GM18498 (cell line): ENCODE results near the gene IFNLR1.

ENCODE experiments used
- ATAC-seq: cut with Tn5 transposase; IDR thresholded peaks from one replicate; pipeline ENCODE4 v1.9.1; 2021; ENCODE audit warnings: mild to moderate bottlenecking, moderate library complexity; ENCODE audit not compliant: unreplicated experiment

IFNLR1 gene

DNA sequence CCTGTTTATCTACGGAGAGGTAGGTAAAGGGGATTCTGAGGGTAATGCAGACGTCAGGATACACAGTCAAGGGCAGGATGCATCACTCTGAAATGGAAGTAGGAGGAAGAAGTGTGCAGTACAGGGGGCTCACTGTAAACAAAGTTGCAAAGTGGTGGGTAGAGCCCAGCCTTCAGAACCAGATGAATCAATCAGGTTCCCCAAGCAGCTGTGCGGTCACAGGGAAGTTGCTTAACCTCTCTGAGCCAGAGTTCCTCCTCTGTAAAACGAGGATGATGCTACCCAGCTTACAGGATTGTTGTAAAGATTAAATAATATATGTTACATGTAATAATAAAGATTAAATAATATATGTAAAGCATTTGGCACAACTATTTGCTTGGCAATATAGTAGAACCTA lies 61.6 kb downstream of the IFNLR1 start:
- no peak for ATAC-seq

DNA sequence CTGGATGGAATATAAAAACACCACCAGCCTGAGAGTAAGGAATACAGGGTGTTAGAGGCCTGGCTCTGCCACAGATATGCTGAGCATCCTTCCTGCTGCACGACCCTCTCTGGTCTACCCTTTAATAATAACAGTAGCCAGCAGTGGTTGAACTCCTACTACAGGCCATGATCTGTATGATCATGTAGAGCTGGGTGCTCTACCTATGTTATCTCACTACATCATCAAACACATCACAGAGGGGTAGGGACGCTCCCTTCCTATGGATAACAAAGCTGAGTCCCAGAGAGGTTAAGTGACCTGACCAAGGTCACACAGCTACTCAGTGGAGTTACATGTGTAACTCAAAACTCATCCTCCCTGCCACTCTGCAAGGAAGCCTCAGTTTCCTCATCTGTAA lies 62.1 kb downstream of the IFNLR1 start:
- no peak for ATAC-seq

DNA sequence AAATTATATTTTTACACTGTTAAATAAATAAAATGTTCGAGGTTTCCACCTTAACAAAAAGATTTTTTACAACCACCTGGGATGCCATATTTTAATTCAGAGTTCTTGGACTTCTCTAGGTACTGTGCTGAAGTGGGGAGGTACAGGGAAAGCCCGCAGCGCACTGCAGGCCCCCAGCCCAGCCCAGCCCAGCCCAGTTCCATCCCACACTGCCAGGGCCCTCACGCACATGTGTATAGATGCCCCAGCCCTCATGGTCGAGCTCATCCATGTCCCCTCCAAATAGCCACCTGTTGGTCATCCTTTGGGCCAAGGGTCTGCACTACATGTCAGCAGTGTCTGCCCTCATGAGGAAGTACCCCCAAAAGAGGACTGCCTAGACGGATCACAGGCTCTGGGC lies 63.5 kb downstream of the IFNLR1 start:
- ATAC-seq: no peak

DNA sequence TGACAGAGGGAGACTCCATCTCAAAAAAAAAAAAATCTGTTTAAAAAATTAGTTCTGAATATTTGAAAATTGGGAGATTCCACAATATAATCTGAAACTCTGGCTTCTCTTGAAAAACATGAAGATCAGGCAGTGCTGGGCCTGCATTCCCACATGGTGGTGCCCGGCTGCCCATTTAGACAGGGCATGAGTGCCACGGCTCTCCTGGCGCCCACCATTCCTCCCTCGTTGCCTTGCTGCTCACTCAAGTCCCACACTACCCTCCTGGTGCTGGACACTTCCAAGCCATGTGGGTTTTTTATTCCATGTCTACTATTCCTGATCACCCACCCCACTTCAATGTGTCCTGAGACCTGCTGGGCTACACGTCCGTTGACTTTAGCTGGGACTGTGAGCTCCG lies 64.3 kb downstream of the IFNLR1 start:
- no peak for ATAC-seq

DNA sequence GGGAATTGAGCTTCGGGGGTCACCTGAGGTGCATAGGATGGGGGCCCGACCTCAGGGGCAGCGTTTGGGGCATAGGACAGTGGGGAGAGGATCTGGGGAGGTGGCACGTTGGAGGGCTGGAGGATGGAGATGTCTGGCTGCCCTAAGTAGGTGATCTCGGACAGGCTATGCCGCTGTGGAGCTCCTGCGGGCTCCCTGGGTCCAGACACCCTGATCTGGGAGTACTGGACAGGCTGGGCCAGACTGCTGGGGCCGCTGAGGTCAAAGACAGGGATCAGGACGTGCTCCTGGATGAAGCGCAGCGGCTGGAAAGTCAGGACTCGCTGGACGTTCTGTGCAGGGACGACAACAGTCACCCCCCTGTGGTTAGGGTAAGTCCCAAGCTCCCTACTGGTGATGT lies 65.7 kb downstream of the IFNLR1 start:
- no peak for ATAC-seq

DNA sequence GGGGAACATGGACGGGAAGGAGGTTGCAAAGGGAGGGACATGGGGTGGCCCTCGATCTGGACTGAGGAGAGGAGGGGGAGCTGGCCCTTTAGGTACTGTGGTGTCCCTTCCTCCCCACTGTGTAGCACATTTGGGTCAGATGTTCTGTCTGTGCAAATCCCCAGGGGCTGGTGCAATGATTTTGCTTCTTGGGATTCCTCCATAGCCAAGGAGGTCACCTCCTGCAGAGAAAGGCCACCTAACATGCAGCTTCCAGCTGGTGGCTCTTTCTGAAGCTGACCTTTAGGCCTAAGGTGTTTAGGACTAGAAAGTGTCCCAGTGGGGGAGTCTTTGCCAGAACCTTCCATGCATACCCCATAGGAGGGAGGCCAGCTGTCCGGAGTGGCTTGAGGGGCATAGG lies 66.1 kb downstream of the IFNLR1 start:
- no peak for ATAC-seq

DNA sequence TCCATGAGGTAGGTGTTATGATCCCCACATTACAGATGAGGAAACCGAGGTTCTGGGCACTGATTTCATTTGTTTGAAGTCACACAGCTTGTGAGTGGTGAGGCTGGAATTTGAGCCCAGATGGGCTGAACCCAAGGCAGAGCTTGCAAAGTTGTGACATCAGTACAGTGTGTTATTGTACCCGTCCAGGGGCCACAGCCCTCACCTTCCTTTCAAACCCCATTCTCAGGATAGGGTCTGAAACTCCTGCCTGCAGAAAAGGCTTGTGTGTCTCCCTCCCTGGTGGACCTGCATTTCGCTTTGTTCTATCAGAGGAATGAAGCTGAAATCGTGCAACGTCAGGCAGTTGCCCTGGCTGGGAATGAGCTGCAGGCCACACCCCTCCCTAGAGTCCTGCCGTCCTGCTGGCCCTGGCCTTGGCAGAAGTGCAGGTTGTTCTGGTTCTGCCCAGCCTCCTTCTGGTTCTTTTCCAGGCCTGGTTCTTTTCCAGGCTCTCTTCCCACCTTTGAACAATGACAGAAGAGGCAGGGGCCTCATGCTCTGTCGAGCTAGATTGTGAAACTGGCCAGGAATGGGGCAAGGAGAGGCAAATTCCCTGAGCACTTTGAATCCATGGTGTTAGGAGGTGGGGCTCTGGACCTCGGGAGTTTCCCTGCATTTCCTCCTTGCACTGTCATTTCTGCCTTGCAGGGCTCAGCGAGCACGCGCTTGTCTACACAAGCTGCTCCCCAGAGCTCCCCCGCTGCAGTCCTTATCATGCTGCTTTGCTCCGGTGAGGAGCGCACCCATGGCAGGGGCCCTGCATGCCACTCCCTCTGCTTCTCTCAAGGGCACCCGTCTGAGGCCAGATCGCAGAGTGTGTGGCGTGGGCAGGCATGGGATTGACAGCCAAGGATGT lies 67.0 kb downstream of the IFNLR1 start:
- no peak for ATAC-seq

DNA sequence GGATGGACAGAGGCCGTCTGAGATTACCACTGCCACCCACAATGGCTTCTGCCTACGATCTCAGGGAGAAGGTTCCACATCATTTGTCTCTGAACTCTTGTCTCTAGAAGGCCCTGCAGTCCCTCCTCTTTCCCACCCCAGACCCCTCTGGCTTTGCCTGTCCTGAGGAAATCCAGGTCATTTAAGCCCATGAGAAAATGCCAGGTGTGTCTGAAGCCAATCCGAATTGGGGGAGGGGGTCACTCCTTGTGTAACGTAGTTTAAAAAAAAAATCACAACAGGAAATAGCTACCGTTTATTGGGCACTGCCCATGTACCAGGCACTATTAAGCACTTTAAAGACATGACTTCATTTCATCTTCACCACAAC lies 67.6 kb downstream of the IFNLR1 start:
- no peak for ATAC-seq

DNA sequence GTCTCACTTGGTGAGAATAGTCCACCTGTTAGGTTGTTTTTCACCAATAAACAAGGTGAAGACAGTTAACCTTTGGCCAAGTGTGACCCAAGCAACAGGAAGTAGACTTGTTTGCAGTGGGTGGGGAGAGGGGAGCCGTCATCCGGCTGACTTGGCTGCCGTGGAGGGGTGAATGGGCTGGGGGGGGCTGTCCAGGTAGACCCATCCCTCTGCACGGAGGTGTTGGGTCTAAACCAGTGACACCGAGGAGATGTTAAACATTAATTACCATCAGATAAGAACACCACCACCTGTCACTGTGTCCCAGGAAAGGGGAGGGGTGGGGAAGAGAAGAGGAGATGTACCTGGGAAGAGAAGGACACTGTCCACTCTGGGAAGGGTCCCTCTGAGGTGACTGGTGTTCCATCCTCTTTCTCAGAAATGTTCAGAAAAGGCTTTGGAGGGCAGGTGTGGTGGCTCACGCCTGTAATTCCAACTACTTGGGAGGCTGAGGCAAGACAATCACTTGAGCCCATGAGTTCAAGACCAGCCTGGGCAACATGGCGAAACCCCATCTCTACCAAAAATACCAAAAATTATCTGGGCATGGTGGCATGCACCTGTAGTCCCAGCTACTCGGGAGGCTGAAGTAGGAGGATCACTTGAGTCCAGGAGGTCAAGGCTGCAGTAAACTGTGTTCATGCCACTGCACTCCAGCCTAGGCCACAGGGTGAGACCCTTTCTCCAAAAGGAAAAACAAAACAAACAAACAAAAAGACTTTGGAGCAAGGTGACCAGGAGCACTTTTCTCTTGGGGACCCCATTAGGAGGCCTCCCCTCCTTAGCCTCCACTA lies 68.5 kb downstream of the IFNLR1 start:
- ATAC-seq: no peak

DNA sequence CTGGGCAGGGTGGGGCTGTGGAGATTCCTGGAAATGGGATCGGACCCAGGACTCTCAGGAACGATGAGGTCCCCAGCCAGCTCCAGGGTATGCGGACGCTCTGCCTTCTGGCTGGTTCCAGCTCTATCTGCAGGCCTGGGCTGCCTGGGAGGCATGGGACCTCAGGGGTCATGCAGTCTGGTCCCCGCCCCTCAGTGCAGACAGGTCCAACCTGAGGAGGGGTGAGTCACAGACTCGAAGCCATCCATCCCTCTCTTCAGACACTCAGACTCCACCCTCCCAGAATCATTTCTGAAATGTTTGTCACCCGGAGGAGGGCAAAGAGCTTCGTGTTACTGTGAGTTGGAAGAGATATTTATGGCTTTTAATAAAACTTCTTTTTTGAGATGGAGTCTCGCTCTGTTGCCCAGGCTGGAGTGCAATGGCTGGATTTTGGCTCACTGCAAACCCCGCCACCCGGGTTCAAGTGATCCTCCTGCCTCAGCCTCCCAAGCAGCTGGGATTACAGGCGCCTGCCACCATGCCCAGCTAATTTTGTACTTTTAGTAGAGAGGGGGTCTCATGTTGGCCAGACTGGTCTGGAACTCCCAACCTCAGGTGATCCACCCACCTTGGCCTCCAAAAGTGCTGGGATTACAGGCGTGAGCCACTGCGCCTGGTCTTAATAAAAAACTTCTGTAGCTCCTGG lies 69.2 kb downstream of the IFNLR1 start:
- ATAC-seq: no peak

DNA sequence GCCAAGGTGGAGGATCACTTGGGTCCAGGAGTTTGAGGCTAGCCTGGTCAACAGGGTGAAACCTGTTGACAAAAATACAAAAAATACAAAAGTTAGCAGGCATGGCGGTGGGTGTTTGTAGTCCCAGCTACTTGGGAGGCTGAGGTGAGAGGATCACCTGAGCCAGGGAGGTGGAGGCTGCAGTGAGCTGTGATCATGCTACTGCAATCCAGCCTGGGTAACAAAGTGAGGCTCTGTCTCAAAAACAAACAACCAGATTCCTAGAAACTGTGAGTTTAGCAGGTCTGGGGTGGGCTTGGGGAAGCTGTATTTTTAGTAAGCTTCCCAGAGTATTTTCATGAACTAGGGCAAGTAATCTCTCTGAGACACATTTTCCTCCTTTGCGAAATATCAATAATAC lies 70.0 kb downstream of the IFNLR1 start:
- no peak for ATAC-seq

DNA sequence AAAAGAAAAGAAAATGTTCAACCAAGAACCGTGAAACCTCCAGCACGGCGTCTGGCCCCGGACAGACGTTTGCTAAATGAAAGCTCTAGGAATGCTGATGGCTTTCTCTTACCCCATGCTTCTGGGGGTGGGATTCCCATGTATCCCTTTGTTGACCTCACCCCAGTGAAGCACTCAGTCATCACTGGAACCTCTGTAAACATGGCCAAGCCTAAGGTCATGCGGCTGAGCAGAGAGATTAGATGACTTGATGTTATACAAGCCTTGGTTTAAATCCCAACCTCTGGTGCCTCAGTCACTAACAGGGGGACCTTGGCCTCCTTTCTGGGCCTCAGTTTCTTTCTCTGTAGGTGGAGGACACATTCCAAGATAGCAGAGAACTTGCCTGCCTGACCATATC lies 72.3 kb downstream of the IFNLR1 start:
- ATAC-seq: no peak

DNA sequence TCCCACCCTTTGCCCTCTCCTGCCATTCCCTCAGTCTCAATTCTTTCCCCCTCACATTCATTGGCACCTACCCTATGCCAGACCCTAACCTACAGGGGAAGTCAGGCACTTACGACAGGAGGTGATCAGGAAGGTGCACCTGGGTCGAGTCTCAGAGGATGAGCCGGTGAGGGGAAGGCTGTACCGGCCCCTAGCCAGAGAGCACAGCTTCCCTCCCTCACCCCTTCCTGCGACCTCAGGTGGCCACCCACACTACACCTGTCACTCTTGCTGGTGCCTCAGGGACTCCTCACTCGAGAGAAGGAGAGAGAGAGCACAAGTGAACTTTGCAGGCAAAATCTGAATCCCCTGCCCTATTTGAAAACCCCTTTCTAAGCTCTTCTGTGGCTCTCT lies 73.5 kb downstream of the IFNLR1 start:
- no peak for ATAC-seq

DNA sequence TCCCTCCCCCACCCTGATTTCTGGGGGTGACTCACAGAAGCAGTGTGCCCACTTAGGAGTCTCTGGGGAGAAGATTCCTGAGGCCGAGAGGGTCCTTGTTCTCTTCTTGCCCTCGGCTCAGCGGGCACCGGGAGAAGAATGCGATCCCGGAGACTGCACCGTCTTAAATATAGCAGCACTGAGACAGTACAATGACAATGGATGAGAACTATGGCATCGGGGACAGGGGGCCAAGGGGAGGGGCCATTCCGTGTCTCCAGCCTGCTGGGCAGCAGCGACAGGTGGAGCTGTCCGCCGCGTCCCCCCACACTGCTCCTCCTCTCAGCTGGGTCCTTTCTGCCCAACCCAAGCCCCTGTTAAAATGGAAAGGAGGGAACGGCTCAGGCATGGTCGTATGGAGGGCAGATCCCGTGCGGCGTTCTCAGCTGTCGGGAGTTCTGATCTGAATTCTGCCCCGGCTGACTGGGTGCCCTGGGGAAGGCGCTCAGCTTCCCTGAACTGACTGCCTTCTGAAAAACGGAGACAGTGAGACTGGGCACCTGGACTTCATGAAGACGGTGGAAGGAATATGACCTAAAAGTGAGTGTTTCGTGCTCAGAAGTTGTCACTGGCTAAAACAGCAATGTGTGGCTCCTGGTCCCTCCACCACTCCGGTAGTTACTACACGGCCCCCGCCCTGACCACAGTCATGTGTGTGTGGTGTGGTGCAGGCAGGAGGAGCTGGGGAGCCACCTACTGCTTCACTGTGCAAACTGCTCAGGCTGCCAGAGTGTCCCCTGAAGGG lies 74.9 kb downstream of the IFNLR1 start, which contains the start of gene MYOM3:
Gene MYOM3, minus strand, starts transcription at position 140 of the 784 bp plus-strand sequence. CDS start 3,499 bp downstream, outside the sequence.
- ATAC-seq: no peak

DNA sequence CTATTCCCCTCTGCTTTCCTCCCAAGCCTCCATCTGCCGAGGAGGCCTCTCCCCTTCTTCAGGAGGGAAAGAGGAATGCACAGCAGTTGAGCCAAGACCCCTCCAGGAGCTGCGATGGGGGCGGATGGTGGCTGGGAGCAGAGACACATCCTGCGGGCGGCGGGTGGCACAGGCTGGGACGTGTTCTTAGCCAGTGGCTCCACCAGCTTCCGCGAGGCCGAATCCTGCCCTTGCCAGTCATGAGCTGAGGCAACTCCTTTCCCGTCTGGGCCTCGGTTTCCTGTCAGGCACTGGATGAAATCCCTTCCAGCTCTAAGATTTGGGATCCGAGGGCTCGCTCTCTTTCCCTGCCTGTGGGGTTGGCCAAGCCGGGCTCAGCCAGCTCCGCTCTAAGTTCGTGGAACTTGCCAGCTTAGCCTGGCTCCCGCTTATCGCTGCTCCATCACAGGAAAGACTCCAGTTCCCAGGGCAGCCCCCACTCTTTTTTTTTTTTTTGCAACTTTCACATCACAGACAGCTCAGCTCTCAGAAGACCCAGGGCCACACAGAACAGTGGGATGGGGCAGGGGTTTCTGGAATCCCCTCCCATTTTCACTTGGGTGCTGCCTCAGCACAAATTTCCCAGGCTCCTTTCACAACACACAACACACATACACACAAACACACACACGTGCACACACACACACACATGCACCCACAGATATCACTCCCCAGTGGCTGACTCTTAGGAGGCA lies 75.7 kb downstream of the IFNLR1 start:
- ATAC-seq: no peak

DNA sequence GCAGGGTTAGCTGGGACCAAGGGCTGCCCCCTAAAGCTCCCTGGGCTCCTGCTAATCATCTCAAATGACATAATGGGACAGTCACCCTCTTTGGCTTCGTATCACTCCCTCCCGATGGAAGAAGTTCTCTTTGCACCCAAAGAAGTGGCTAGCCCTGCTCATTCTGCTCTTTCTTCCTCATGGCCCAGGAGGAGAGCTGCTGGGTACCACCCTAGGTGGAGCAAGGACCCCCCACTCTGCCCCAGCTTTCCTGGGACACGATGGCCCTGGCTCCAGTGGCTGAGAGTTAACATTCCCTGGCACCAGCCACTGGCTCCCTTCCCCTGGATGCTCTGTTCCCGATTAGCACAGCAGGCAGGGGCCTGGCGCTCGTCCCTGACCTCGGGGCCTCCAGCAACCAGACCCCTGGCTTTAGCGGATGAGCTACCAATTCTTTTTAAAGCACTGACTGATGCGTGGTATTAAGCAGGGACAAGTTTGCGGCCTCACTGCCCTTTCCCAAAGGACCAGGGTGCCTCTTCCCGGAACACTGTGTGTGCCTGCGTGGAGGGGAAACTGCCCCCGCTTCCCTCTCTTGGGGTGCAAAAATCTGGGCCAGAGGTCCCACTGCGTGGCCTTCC lies 76.3 kb downstream of the IFNLR1 start:
- no peak for ATAC-seq

DNA sequence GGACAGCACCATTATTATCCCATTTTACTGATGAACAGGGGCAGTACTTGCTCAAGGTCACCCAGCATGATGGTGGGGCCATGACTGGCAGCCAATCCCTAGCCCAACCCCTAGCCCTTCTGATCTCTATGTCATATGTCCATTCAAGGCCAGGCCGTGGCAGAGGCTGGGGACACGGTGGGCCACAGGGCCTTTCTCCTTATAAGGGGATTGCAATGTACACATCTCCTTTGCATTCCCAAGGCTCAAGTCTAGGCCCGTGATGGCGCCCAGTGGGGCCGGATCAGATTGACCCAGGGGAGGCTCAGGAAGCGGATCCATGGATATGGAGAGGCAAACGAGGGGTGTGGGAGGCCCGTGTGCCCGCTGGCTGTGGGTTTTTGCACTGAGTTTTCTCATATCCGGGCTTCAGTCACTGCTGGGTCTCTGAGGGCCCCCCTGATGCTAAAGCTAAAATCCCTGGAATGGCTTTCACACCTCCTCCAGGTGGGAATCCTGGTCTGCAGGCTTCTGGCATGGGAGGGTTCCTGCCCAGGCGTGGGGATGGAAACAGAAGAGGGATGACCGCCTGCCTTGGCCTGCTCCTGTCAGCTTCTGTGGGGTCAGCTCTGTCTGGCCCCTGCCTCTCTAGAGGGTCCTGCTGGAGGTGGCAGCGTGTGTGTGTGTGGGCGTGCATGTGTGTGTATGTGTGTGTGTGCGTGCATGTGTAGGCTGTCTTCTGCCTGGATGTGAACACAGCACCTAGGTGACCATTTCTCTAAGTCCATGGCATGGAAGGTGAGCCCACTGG lies 77.2 kb downstream of the IFNLR1 start:
- ATAC-seq: no peak

DNA sequence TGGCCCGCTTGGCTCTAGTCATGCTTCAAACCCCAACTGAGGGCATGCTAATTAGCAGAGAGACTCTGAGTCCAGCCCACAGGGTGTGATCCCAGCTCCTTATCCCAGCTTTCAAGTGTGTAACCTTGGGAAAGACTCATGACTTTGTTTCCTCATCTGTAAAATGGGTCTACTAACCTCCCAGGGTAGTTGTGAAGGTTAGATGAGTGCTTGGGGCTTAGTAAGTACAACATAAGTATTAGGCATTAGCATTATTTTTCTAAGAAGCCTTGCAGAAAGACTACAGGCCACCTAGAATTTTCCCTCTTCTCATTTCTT lies 78.0 kb downstream of the IFNLR1 start:
- no peak for ATAC-seq
